Activated CD8-positive, alpha-beta memory T cell treated with anti-CD3 and anti-CD28 coated beads, Interleukin-2, amount 50 U/mL, for 1 hour (primary cell): ENCODE measurements around the gene GRM4.

Source experiments
- DNase-seq: peaks from one replicate; pipeline ENCODE4 v3.0.0-alpha.2; 2020; ENCODE audit errors: extremely low read depth

The GRM4 gene

DNA sequence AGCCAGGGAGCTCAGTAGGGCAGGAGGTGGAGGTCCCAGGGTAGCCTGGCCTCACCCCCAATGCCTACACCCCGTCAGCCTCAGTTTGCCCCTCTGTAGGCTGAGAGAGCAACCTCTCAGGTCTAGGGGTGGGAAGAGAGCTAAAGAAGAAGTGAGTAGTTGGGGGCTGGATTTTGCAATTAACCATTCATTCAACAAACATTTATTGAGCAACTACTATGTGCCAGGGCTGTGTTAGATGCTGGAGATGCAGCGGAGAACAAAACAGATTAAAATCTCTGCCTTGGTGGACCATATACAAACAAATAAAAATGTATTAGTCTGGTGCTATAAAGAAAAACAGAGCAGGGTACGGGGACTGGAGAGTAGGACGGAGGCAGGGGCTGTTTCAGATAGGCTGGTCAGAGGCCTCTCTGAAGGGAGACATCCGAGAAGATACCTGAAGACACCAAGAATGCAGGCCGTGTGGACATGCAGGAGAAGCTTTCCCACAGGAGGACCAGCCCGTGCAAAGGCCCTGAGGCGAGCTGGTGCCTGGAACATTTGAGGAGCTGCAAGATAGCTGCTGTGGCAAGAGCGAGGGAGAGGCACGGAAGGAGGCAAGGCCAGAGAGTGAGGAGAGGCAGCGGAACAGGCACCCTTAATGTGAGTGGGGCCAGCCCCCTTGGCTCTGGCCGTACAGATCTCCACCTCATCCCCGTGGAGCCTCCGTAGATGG lies 60.3 kb downstream of the GRM4 start:
- DNase-seq = no peak

DNA sequence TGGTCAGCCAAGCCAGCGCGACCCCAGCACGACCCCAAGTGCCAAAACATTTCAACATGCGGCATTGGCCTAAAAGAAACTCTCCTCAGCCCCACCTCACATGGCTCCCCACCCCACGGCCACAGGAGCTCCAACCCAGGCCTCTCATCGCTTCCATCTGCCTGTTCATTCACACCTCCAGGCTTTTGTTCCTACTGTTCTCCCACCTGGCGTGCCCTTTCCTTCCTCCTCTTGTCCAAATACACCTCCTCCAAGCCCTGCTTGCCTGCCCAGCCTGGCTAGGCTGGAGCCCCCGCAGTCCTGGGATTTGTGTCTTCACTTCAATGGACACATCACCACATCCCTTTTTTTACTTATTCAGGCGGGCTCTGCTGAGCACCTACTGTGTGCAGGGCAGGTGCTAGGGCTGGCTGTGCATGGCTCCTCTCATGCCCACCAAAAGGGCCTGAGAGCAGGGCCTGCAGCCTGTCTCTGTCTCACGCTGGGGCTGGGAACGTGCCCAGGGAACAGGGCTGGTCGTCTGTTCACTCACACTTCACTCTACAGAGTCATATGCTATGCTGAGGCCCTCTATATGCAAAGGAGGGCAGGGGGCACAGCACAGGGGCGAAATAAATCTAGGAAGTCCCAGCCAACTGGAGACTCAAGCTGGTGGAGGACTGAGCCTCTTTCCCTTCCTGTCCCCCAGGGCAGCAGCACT lies 61.1 kb downstream of the GRM4 start:
- no peak for DNase-seq

DNA sequence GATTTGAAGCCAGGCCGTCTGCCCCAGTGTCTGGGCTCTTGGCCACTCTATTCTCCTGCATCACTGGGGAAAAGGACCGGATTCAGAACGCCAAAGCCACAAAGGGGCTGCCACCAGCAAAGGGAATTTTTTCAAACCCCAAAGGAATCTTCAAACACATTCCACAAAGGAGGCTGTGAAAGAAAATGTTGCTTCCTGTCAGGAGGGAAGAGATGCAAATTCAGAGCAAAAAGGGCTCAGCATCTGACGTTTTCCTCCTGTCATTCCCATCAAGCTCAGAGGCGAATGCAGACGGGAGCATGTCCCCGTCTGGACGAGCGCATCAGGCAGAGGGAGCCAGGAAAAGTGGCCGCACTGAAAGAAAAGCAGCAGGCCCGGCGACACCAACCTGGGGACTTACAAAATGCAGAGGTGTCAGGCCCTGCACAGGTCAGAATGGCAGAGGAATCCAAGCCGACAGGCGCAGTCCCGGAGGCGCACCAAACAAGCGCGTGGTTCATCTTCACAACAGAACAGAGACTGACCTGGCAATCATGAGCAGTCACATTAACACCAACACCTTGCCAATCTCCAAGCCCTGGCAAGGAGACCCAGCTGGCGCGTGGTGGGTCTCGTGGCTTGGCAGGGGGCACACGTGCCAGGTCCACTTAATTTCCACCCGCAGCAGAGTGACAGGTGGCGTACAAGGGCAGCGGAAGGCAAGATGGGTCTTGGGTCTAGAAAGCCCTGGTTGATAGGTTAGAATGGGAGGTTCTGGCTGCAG lies 62.8 kb downstream of the GRM4 start:
- no peak for DNase-seq

DNA sequence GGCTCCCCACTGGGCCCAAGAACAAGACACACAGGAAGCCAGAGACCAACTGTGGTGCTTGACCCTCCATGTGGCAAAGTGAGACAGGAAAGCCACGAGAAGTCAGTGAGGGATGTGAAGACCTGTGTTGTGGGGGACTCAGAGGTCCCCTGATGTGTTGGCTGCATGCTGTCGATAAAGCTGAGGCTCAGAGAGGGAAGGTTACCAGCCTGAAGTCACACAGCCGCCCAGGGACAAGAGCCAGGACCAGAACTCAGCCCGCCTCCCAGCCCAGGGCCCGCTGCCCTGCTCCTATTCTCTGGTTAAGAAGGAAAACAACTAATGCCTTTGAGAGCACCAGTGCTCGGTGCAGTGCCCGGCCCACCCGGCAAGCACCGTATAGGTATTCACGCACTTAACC lies 63.5 kb downstream of the GRM4 start:
- DNase-seq = no peak

DNA sequence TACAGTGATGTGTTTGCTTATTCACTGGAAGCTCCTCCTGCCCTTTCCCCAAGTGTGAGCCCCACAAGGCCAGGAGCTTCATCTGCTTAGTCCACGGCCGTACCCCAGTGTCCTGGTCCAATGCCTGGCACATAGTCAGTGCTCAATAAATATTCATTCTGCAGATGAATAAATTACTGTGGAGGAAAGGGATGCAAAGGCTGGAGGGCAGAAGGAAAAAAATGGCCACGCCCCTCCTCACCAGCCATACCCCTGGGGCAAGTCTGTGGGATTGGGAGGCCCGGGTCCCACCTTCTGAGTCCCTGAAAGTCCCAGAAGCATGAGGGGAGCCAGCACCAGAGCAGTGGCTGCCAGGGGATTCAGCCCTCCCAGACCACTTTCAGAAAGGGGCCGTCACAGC lies 65.5 kb downstream of the GRM4 start:
- no peak for DNase-seq

DNA sequence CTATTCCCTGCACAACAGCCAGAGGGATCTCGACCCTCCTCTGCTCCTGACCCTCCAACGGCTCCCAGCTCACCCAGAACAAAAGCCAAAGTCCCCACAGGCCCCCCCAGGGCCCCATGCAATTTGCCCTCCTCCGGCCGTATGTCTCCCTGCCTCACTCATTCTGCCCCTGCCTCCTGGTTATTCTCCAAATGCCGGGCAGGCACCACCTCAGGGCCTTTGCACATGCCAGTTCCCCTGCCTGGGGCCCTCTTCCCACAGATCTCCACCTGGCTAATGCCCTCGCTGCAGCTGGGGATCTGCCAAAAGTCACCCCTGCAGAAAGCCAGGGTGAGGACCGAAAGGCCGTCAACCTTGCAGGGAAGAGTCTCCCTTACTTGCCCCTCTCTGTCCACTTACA lies 66.0 kb downstream of the GRM4 start:
- no peak for DNase-seq

DNA sequence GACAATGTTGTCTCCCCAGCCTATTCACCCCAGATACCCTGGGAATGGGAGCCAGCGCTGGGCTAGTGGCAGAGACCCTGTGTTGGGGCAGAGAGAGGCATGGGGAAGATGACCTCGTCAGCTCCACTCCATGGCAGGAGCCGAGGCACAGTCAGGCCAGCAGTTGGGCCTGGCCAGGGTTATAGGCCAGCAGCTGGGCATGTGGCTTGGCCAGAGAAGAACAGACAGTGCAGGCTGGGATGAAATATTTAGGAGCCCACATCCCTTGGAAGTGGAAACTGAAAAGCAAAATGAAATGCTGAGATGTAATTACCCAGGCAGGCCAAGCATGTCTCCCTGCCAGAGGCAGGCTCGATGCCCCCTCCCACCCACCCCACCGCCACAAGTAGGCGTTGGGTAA lies 70.0 kb downstream of the GRM4 start:
- no peak for DNase-seq

DNA sequence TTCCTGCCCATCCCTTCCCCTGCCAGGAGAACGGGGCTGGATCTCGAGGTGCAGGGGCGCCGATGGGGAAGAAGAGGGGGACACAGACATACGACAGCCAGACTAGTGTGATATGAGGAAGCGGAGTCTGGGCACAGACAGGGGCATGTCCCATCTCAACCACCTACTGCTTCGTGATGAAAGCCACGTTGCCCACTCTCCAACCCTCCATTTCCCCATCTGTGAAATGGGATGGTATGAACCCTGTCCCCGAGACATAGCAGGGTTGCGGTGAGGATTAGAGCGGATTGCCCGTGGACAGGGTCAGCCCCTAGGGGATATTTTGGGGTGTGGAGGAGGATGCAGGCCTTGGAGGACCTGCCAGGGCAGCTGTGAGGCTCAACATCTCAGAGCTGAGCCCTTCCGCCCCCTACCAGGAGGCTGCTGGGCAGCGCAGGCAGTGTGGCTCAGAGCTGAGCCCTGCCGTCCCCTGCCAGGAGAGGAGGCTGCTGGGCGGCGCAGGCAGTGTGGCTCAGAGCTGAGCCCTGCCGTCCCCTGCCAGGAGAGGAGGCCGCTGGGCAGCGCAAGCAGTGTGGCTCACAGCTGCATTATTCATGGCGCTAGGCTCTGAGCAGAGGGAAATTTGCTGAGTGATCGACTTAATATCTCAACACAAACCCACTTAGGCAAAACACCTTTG lies 71.7 kb downstream of the GRM4 start:
- DNase-seq = no peak

DNA sequence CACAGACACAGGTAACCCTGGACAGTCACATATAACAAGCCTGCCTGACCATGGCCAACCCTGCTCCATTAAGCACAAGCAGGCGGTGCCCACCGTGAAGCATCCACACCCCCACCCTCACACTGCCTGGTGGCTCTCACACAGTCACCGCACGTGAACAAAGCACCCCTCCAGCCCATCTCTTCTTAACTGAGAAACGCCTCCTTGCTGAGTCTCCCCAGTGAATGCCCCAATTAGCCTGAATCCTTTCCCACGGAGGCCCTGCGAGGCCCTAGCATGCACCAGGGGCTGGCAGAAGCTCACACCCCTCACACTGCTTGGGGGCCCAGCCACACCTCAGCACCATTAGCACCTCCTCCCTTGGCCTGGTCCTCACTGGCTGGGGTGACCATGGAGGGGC lies 72.3 kb downstream of the GRM4 start:
- DNase-seq = no peak

DNA sequence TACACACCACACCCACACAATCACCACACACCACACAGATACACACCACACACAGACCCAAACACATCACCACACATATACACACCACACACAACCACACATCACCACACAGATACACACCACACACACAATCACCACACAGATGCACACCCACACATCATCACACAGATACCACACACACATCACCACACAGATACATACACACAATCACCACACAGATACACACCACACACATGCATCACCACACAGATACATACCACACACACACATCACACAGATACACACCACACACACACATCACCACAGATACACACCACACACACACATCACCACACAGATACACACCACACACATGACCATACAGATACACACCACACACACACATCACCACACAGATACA lies 73.2 kb downstream of the GRM4 start:
- no peak for DNase-seq

DNA sequence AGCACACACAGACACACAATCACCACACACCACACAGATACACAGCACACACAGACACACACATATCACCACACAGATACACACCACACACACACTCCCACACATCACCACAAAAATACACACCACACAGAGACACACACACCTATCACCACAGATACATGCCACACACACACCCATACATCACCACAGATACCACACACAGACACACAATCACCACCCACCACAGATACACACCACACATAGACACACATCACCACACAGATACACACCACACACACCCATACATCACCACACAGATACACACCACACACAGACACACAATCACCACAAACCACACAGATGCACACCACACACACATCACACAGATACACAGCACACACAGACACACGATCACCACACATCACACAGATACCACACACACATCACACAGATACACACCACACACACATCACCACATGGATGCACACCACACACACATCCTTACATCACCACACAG lies 74.0 kb downstream of the GRM4 start:
- no peak for DNase-seq

DNA sequence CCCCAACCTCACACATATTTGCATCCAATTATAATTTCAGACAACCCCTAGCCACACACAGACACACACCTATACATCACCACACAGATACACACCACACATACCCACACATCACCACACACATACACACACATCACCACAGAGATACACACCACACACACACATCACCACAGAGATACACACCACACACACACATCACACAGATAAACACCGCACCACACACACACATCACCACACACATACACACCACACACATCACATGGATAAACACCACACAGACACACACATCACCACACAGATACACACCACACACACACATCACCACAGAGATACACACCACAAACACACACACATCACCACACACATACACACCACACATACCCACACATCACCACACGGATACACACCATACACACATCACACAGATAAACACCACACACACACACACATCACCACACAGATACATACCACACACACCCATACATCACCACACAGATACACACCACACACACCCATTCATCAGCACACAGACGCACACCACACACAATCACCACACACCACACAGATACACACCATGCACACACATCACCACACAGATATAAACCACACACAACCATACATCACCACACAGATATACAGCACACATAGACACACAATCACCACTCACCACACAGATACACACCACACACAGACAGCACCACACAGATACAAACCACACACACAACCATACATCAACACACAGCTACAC lies 74.6 kb downstream of the GRM4 start:
- DNase-seq = no peak

DNA sequence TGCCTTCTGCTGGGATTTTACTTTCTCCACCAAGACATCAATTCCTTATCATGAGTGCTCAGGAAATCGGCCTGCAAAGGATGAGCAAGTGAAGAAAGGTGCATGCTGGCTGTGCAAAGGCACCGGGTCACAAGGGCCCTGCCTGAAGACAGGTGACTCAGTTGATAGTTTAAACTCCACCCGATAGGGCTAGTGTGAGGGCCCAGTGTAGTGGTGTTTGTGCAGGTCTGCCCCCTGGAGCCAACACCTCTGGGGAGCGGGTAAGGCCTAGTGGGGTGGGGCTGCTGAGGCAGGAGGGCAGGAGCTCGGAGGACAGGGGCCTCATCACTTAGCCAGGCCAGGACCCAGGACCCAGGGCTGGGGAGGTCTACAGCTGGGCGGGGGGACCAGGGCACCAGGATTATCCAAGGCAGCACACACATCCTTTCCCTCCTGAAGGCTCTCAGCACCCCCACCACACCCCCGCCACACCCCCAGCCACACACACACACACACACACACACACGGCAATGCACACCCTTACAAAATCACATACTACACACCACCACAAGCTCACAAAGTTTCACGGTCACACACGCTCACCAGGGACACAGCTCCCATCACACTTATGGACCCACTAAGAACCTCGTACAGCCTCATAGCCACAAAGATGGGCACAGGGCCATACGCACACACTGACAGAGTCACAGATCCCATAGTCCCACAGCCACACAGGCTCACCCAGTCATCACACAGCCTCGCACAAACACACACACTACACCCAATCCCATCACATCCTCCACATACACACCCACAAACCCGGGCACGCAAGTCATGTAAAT lies 75.4 kb downstream of the GRM4 start:
- DNase-seq = no peak

DNA sequence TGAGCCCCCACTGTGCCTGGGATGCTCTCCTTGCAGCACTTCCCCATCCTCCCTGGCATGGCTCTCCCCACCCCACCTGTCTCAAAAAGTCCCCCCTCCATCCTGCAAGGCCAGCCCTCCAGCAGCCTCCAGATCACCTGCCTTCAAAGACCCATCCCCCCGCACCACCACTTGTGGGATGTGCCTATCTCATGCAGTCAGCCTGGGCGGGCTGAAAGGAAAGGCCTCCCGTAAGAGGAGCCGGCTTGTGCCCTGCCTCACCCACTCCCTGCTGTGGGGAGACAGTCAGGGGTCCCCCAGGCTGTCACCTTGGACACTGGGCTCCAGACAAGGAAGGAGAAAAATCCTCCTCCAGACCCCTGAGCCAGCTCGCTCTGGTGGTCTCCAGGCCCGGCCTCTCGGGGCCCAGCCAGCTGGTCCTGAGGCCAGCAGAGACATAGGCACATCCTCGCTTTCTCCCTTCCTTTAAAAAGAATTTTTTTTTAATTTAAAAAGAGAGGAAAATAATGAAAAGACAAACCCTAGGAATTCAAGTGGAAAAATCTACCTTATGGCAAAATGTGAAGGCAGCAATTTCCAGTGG lies 77.3 kb downstream of the GRM4 start:
- no peak for DNase-seq

DNA sequence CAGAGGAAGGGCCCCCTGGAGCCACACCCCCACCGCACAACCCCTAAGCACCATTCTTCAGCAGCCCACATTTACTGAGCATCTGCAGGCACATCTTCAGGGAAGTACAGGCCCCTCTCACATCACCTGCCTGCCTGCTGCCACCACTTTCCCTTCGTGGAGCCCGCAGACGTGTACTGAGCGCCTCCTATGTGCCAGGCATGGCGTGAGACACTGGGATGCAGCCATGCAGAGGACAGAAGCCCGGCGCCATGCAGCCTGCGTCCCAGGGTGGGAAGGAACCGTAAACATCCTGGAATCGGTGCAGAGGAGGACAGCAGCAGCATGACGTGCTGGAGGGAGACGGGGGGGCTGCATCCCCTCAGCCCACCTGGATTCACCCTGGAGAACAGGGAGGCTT lies 78.1 kb downstream of the GRM4 start:
- DNase-seq = no peak

DNA sequence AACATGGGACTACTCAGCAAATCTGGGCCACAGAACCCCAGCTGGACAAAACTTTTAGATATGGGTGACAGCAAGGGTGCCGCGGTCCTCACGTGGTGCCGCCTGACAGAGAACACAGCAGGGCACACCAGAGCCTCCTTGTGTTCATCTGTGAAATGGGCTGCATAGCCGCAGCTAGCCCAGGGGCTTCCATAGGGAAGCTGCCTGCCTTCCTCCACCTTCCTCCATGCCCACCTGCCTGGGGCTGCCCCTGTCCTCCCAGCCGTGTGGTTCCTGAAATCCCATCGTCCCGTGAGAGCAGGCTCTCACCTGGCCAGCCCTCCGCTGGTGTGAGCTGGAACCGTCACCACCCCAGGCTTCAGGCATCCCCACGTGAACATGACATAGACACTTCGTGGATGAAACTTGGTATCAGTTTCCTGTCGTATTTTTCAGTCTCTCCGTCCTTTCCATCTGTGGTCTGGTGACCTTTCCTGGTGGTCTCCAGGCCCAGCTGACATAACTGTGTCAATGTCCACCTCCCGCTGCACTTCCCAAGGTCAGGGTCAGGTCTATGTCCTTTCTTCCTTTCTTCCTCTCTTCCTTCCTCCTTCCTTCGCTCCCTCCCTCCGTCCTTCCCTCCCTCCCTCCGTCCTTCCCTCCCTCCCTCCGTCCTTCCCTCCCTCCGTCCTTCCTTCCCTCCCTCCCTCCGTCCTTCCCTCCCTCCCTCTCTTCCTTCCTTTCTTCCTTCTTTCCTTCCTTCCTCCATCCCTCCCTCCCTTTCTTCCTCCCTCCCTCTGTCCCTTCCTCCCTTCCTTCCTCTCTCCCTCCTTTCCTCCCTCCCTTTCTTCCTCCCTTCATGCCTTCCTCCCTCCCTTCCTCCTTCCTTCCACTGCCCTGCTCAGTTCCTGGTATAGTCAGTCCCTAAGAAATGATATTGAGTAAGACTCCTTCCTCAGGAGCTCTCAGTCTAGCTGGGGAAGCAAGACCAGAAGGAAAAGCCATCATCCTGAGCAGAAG lies 78.8 kb downstream of the GRM4 start:
- DNase-seq = no peak

DNA sequence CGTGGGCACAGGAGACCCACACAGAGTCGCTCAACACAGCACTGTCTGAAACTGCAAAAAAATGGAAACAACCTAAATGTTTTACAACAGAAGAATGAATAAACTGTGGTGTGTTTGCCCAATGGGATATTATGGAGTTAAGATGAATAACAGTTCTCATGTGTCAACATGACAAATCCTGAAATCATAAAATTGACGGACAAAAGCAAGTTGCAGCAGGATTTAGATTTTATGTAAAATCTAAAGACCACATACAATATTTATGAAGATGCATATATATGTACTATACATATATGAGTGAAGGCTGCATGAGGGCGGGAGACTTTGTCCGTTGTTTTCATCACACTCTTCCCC lies 79.7 kb downstream of the GRM4 start:
- DNase-seq = no peak

DNA sequence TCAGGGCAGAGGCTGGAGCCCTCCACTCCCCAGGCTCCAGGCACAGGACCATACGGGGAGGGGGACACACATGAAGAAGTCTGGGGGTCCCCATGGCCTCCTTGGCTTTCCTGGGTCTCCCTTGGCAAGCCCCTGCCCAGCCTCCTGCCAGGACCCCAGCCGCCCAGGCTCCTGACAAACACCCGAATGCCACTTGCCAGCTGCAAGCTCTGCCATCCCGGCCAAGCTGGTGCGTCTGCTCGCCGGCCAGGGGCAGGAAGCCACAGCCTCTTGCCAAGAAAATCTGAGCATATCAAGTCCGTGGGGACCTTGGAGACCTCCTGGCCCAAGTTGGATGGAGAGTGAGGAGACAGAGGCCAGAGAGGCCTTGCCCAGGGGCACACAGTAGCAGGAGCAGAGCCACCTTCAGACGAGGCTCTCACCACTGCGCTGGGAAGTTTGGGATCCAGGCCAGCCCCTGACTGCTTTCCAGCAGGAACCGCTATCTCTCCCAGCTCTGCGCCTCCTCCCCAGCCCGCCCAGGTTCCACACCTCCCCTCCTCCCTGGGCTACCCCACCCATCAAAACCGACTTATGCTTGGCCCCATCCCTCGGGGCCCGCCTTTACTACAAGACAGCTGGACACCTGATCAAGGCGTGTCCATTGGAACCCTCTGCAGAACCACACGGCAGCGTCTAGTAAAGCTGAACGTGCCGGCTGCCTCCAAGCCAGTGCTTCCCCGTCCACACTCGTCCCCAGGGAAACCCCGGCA lies 80.2 kb downstream of the GRM4 start:
- DNase-seq = no peak
